ENCODE results near the gene LCN12.

The LCN12 gene

GRCh38 chr9:136927343-136928271 lies 24.5 kb upstream of the LCN12 start:
- no peak for DNase-seq

- no peak for DNase-seq
These were observed 23.5 kb upstream of the LCN12 start for GRCh38 chr9:136928591-136928990.

GRCh38 chr9:136930014-136930413 lies 22.1 kb upstream of the LCN12 start:
- DNase-seq, result no peak

- no peak for DNase-seq
These were observed 20.4 kb upstream of the LCN12 start for GRCh38 chr9:136931611-136932130.

GRCh38 chr9:136934277-136934676 lies 17.8 kb upstream of the LCN12 start:
- no peak for DNase-seq

- no peak for DNase-seq
These were observed 16.4 kb upstream of the LCN12 start for GRCh38 chr9:136935651-136936050.

- DNase-seq, result no peak
These were observed 15.4 kb upstream of the LCN12 start for GRCh38 chr9:136936645-136937170.

- no peak for DNase-seq
These were observed 14.7 kb upstream of the LCN12 start for GRCh38 chr9:136937186-136938001.

- no peak for DNase-seq
These were observed 12.6 kb upstream of the LCN12 start for GRCh38 chr9:136939431-136939995.

- no peak for DNase-seq
These were observed 12.0 kb upstream of the LCN12 start for GRCh38 chr9:136939996-136940525.

- no peak for DNase-seq
These were observed 11.4 kb upstream of the LCN12 start for GRCh38 chr9:136940526-136941230.

- no peak for DNase-seq
These were observed 10.6 kb upstream of the LCN12 start for GRCh38 chr9:136941231-136942111.

GRCh38 chr9:136942112-136942880 lies 9.8 kb upstream of the LCN12 start:
- DNase-seq, result no peak

GRCh38 chr9:136942881-136943230 lies 9.2 kb upstream of the LCN12 start:
- DNase-seq, result no peak

GRCh38 chr9:136943291-136944211 lies 8.5 kb upstream of the LCN12 start:
- DNase-seq, result no peak

- DNase-seq, result no peak
These were observed 7.9 kb upstream of the LCN12 start for GRCh38 chr9:136944212-136944518.

- DNase-seq, result peak; percentile 90
These were observed 7.3 kb upstream of the LCN12 start, which contains the start of the genes C8G and FBXW5 for GRCh38 chr9:136944519-136945332. C8G (plus strand) TSS chr9:136945243; CDS start chr9:136945321, 78 bp downstream. FBXW5 (minus strand) TSS chr9:136944738; CDS start chr9:136944083, 655 bp downstream.
